Body of pancreas (tissue), 4 donors: ENCODE data around the gene ROBO1. TPM values are rescaled to one million over a fixed set of nuclear protein-coding genes. Genes with fewer than 3 reads are reported as not detected.

Experiments
- ATAC-seq: fragments of 150-250 bp; one replicate; pipeline ENCODE4 v1.9.1; 2016
- DNase-seq, 4 donors: peaks; one replicate each; pipeline ENCODE4 v3.0.0-alpha.2; 2019
- H3K27ac ChIP-seq, 4 donors: fragments of 200-600 bp; sonication (generic); 1 replicate in 3 of 4; 2 replicates in 1 of 4; pipeline versions ENCODE4 v1.5.1 to v1.6.1; 2016 to 2019; ENCODE audit warnings: mild to moderate bottlenecking in 1 of 4, mixed read lengths in 1 of 4, moderate library complexity in 1 of 4
- H3K27me3 ChIP-seq, 2 donors: fragments of 200-600 bp; sonication (generic); one replicate each; pipeline ENCODE4 v1.6.0; 2016; ENCODE audit warnings: mild to moderate bottlenecking in 1 of 2
- H3K36me3 ChIP-seq, 2 donors: fragments of 200-600 bp; sonication (generic); replicated peaks in 1 of 2; 2 replicates each; pipeline ENCODE4 v1.5.1; 2016; ENCODE audit warnings: low read depth in 2 of 2; ENCODE audit not compliant: insufficient read depth in 1 of 2
- H3K4me1 ChIP-seq: fragments of 200-600 bp; sonication (generic); one replicate; pipeline ENCODE4 v1.6.0; 2016
- H3K4me3 ChIP-seq, 2 donors: fragments of 200-600 bp; sonication (generic); 1 replicate in 1 of 2; 2 replicates in 1 of 2; pipeline ENCODE4 v1.5.1; 2016 to 2019
- H3K9me3 ChIP-seq, 3 donors: fragments of 200-600 bp; sonication (generic); 1 replicate in 2 of 3; 2 replicates in 1 of 3; pipeline ENCODE4 v1.5.1; 2016
- POLR2A ChIP-seq, 3 donors: fragments of 450-650 bp; IDR thresholded peaks; one replicate each; pipeline ENCODE4 v1.6.1; 2016; ENCODE audit warnings: antibody characterized with exemption in 3 of 3, mild to moderate bottlenecking in 2 of 3
- WGBS, 2 donors: methylation state at CpG; one replicate each; pipeline ENCODE4 v1.1.5; 2017; 5-methylcytosine and 5-hydroxymethylcytosine counted together
- intact Hi-C: fragments of 100-400 bp; cut with DNase I; formaldehyde crosslinking; loops from one replicate; pipeline ENCODE4 v1.15.1; 2023
- total RNA-seq, 2 donors: library from RNA; depleted of rRNA; stranded (reverse); fragments of >200 nt; gene quantifications; one replicate each; pipeline ENCODE4 v1.1.0, GENCODE V29; 2016
- TF ChIP-seq, protein P1 (sequence below), 7 experiments: fragments of 450-650 bp in 4 of 7; fragments of 200-600 bp in 3 of 7; sonication (generic) in 3 of 7; IDR thresholded peaks; one replicate each; pipeline ENCODE4 v1.5.1; 2016 to 2019; ENCODE audit warnings: antibody characterized with exemption in 7 of 7

ROBO1 gene
- total RNA-seq, 2 donors from 2014 or later = 3.9 to 9.9 TPM

DNA sequence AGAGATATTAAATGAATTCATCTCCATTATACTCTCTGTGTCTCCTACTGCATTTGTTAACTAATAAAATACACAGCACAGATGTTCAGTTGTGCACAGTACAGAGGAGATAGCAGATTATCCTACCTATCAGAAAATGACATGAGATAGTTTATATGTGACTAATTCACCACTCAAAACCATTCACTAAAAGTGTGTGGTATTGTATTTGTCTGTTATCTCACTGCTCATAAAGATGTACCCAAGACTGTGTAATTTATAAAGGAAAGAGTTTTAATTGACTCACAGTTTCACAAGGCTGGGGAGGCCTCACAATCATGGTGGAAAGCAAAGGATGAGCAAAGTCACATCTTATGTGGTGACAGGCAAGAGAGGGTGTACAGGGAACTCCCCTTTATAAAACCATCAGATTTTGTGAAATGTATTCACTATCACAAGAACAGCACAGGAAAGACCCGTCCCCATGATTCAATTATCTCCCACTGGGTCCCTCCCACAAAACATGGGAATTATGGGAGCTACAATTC is 936.3 kb downstream of the ROBO1 start:
- 35 to 60% methylated on average over 1 of the region's 1 CpG for WGBS, 2 donors
- DNase-seq = no peak
- intact Hi-C loops = no loop called here

DNA sequence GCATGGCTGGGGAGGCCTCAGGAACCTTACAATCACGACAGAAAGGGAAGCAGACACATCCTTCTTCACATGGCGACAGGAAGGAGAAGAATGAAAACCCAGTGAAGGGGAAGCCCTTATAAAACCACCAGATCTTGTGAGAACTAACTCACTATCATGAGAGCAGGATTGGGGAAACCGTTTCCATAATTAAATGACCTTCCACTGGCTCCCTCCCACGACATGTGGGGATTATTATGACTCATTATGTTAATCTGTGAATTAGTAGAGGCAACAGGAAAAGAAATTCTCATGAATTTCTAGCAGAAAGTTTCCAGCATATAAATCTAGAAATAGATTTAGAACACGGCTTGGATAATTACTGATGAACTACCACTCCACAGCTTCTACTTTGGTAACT is 937.3 kb downstream of the ROBO1 start:
- H3K27me3 ChIP-seq = no peaks in the 10 kb centered on the region
- no peak overlapping the region for H3K4me3 ChIP-seq
- H3K4me1 ChIP-seq = no peaks in the 10 kb centered on the region
- no peak for DNase-seq
- 51 to 63% methylated on average over 5 of the region's 5 CpGs for WGBS, 2 donors
- intact Hi-C loops = no loop called here
- ATAC-seq = no peak
- H3K9me3 ChIP-seq = no peaks in the 10 kb centered on the region
- no peak overlapping the region for H3K27ac ChIP-seq
- TF ChIP-seq, protein P1, sequence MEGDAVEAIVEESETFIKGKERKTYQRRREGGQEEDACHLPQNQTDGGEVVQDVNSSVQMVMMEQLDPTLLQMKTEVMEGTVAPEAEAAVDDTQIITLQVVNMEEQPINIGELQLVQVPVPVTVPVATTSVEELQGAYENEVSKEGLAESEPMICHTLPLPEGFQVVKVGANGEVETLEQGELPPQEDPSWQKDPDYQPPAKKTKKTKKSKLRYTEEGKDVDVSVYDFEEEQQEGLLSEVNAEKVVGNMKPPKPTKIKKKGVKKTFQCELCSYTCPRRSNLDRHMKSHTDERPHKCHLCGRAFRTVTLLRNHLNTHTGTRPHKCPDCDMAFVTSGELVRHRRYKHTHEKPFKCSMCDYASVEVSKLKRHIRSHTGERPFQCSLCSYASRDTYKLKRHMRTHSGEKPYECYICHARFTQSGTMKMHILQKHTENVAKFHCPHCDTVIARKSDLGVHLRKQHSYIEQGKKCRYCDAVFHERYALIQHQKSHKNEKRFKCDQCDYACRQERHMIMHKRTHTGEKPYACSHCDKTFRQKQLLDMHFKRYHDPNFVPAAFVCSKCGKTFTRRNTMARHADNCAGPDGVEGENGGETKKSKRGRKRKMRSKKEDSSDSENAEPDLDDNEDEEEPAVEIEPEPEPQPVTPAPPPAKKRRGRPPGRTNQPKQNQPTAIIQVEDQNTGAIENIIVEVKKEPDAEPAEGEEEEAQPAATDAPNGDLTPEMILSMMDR (IDR thresholded peaks at IDR 0.05) = no peak
- TF ChIP-seq POLR2A (IDR thresholded peaks at IDR 0.05) = no peak
- H3K36me3 ChIP-seq = no peaks in the 10 kb centered on the region

More for the DNA sequence above, 936.3 kb downstream of the ROBO1 start:
- Histone ChIP-seq H3K9me3 (no peaks in the 10 kb centered on the region), H3K4me3 (no peak overlapping the region), H3K27me3 (no peaks in the 10 kb centered on the region), H3K36me3 (no peaks in the 10 kb centered on the region), H3K27ac (no peak overlapping the region), H3K4me1 (no peaks in the 10 kb centered on the region)
- no peak for ATAC-seq
- TF ChIP-seq, protein P1 (IDR thresholded peaks at IDR 0.05) = no peak
- TF ChIP-seq POLR2A (IDR thresholded peaks at IDR 0.05) = no peak

DNA sequence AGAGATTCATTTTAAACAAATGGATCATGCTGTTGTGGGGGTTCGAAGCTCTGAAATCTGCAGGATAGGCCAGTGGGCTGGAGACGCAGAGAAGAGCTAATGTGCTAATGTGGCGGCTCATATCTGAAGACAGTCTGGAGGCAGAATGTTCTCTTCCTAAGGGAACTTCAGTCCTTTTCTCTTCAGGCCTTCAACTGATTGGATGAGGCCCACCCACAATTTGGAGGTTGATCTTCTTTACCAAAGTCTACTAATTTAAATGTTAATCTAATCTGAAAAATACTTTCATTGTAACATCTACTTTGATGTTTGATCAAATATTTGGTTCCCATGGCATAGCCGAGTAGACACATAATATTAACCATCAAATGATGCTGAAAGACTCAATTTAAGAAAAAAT is 940.2 kb downstream of the ROBO1 start:
- Histone ChIP-seq H3K4me1 (no peaks in the 10 kb centered on the region), H3K27ac (no peak overlapping the region), H3K9me3 (no peaks in the 10 kb centered on the region), H3K4me3 (no peak overlapping the region), H3K36me3 (no peaks in the 10 kb centered on the region), H3K27me3 (no peaks in the 10 kb centered on the region)
- intact Hi-C loops = no loop called here
- 73 to 78% methylated on average over 4 of the region's 4 CpGs for WGBS, 2 donors
- TF ChIP-seq, protein P1 (IDR thresholded peaks at IDR 0.05) = no peak
- TF ChIP-seq POLR2A (IDR thresholded peaks at IDR 0.05) = no peak
- no peak for DNase-seq
- ATAC-seq = no peak

DNA sequence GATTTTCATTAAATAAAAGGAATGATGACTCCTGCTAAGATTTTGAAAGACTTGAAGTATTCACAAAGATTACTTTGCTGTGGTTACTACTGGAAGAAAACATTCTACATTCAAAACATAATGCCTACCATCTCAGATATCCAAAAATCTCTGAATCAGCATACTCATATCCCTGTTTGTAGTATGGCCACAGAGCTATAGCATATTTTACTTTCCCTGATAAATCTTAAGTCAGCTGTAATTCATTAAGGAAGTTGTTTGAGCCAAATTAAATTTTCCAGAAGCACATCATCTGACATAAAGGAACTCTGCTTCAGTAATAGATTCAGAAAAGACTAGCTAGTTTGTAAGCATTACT is 942.0 kb downstream of the ROBO1 start:
- intact Hi-C loops = no loop called here

More for the DNA sequence above, 942.0 kb downstream of the ROBO1 start:
- no peaks in the 10 kb centered on the region for H3K9me3 ChIP-seq
- no peak for ATAC-seq
- no peaks in the 10 kb centered on the region for H3K27me3 ChIP-seq
- H3K4me1 ChIP-seq = no peaks in the 10 kb centered on the region
- H3K27ac ChIP-seq = no peak overlapping the region
- no peak for TF ChIP-seq POLR2A (IDR thresholded peaks at IDR 0.05)
- TF ChIP-seq, protein P1 (IDR thresholded peaks at IDR 0.05) = no peak
- DNase-seq = no peak
- no peak overlapping the region for H3K4me3 ChIP-seq
- H3K36me3 ChIP-seq = no peaks in the 10 kb centered on the region
